HepG2 (cell line): Measurements from ENCODE around the gene TPSB2. TPM values are rescaled to one million over a fixed set of nuclear protein-coding genes. Genes with fewer than 3 reads are reported as not detected.
"Not testable (repeated sequence)": the region's sequence is repeated elsewhere in the genome, so short reads cannot be mapped to it uniquely, and the experiment has no call there.

Experiments
- ATAC-seq: fragments of 200-7000 bp; cut with Tn5 transposase; 3 replicates; pipeline ENCODE4 v1.9.1; 2020; ENCODE audit warnings: mild to moderate bottlenecking, moderate library complexity
- BruUV-seq: library from RNA; stranded (reverse); fragments of 400-500 nt; replicated peaks from 2 replicates; lab custom pipeline; 2021; lab: Mats Ljungman, UMichigan
- CTCF ChIA-PET: fragments of 300-600 bp; formaldehyde crosslinking; extraction: SDS; loops from one replicate; lab custom pipeline; 2021; ENCODE audit warnings: low total read pairs, inconsistent platforms, low intra/inter-chr PET ratio; lab: Yijun Ruan, JAX
- POLR2A ChIA-PET: fragments of 350-600 bp; sonication (Branson Sonifier 250); formaldehyde crosslinking; loops from one replicate; lab custom pipeline; 2020; ENCODE audit warnings: antibody characterized with exemption, inconsistent platforms; lab: Yijun Ruan, JAX
- DNase-seq: peaks from one replicate; pipeline ENCODE4 v3.0.0-alpha.2; 2015; ENCODE audit warnings: low spot score
- FAIRE-seq: peaks from 3 replicates; lab custom pipeline; 2011; peaks lifted over from hg19 to GRCh38; lab: Jason Lieb, UNC
- H2AFZ ChIP-seq: one replicate; pipeline ENCODE4 v1.6.1; 2011; ENCODE audit warnings: low read length, inconsistent platforms
- H3K27ac ChIP-seq: fragments of 300-600 bp; 3 replicates; pipeline ENCODE4 v1.8.0; 2011; ENCODE audit warnings: mixed run types, mild to moderate bottlenecking, mixed read lengths, low read length, inconsistent platforms; ENCODE audit not compliant: insufficient read depth; ENCODE audit errors: extremely low read length
- H3K27me3 ChIP-seq, 2 experiments: fragments of 200-600 bp in 1 of 2; 2 replicates in 1 of 2; 3 replicates in 1 of 2; pipeline versions ENCODE4 v1.6.0 to v1.8.0; 2011; ENCODE audit warnings: low read length in 2 of 2, mild to moderate bottlenecking in 2 of 2, moderate library complexity in 2 of 2, inconsistent platforms in 1 of 2; ENCODE audit not compliant: insufficient read depth in 2 of 2, control insufficient read depth in 1 of 2
- H3K36me3 ChIP-seq, 2 experiments: fragments of 200-600 bp in 1 of 2; replicated peaks in 1 of 2; 2 replicates in 1 of 2; 3 replicates in 1 of 2; pipeline versions ENCODE4 v1.5.1 to v1.8.0; 2011; ENCODE audit warnings: low read length in 2 of 2, inconsistent platforms in 1 of 2; ENCODE audit not compliant: insufficient read depth in 2 of 2, control insufficient read depth in 1 of 2
- H3K4me1 ChIP-seq: 2 replicates; pipeline ENCODE4 v1.5.1; 2012; ENCODE audit warnings: low read length, inconsistent platforms; ENCODE audit not compliant: insufficient read depth
- H3K4me2 ChIP-seq: 2 replicates; pipeline ENCODE4 v1.6.0; 2011; ENCODE audit warnings: low read depth, low read length, inconsistent platforms
- H3K4me3 ChIP-seq, 3 experiments: fragments of 200-600 bp in 1 of 3; sonication (generic), shearing (Covaris generic) in 1 of 3; replicated peaks in 1 of 3; 2 replicates each; pipeline ENCODE4 v1.5.1; 2011 to 2016; ENCODE audit warnings: low read length in 3 of 3, inconsistent platforms in 2 of 3, low read depth in 2 of 3, mild to moderate bottlenecking in 2 of 3, control low read depth in 1 of 3, mixed read lengths in 1 of 3; ENCODE audit not compliant: insufficient read depth in 1 of 3
- H3K79me2 ChIP-seq: one replicate; pipeline ENCODE4 v1.6.1; 2011; ENCODE audit warnings: low read length, inconsistent platforms; ENCODE audit not compliant: insufficient read depth
- H3K9ac ChIP-seq: 2 replicates; pipeline ENCODE4 v1.6.0; 2011; ENCODE audit warnings: mild to moderate bottlenecking, low read depth, low read length, inconsistent platforms; ENCODE audit not compliant: insufficient read depth
- H3K9me3 ChIP-seq: 2 replicates; pipeline ENCODE4 v1.5.1; 2012; ENCODE audit warnings: mild to moderate bottlenecking, low read length
- H4K20me1 ChIP-seq: 2 replicates; pipeline ENCODE4 v1.6.0; 2011; ENCODE audit warnings: inconsistent platforms, mild to moderate bottlenecking, low read length, moderate library complexity; ENCODE audit not compliant: insufficient read depth
- WGBS: methylation state at CpG from one replicate; pipeline ENCODE4 v1.1.6; 2017; ENCODE audit warnings: low lambda C conversion rate; 5-methylcytosine and 5-hydroxymethylcytosine counted together
- in situ Hi-C: cut with HindIII; loops from 2 replicates; pipeline ENCODE4 v1.10.0; 2017; ENCODE audit warnings: low pct_unique_long_range_greater_than_20kb; ENCODE audit not compliant: extremely low pct_ligation_motif_present
- intact Hi-C: fragments of 100-400 bp; cut with micrococcal nuclease; formaldehyde crosslinking; loops from one replicate; pipeline ENCODE4 v1.10.0; 2022; ENCODE audit not compliant: unreplicated experiment
- polyA plus RNA-seq, 8 experiments: library from polyadenylated mRNA; depleted of rRNA in 3 of 8; stranded (reverse) in 7 of 8; unstranded in 1 of 8; fragments of >200 nt; fragmentation: Illumina TruSeq in 4 of 8; extraction: Trizol in 4 of 8; gene quantifications; 2 replicates each; pipeline versions ENCODE4 v1.2.1 to v1.2.3, GENCODE V29; 2011 to 2016; ENCODE audit warnings: low read depth in 4 of 8, missing spikeins in 1 of 8, mixed read lengths in 1 of 8; ENCODE audit not compliant: insufficient read depth in 1 of 8
- total RNA-seq, 5 experiments: library from RNA; depleted of rRNA; stranded (reverse); fragments of >200 nt; fragmentation: Illumina TruSeq; extraction: Trizol; gene quantifications; 2 replicates each; pipeline ENCODE4 v1.2.3, GENCODE V29; 2016; ENCODE audit warnings: low read depth in 1 of 5

Gene TPSB2
- total and polyA plus RNA-seq, 2 of the 13 experiments (the other 11 are each of a cell fraction or from before 2014, with no cell fraction given): not detected

GRCh38 chr16:1228227-1228626 is 1.8 kb downstream of the TPSB2 start:
- Histone ChIP-seq H3K27me3 (peaks cover 10 to 25% of the 10 kb centered on the region in 2 experiments; a peak in 4 of 5 replicates), H3K4me1 (peaks cover 10% of the 10 kb centered on the region)
- H3K9me3 ChIP-seq, ATAC-seq, intact Hi-C loops, H3K4me3 ChIP-seq, POLR2A ChIA-PET, H3K79me2 ChIP-seq, H2AFZ ChIP-seq, FAIRE-seq, H3K27ac ChIP-seq, H3K36me3 ChIP-seq, H3K4me2 ChIP-seq, H4K20me1 ChIP-seq, H3K9ac ChIP-seq, CTCF ChIA-PET, BruUV-seq, DNase-seq, in situ Hi-C loops: not testable (repeated sequence)
- WGBS: 32% methylated on average over 5 of the region's 7 CpGs

GRCh38 chr16:1226692-1227091 is 3.3 kb downstream of the TPSB2 start:
- H3K9ac ChIP-seq, H3K4me2 ChIP-seq, FAIRE-seq, H3K27ac ChIP-seq, H3K4me3 ChIP-seq, in situ Hi-C loops, H4K20me1 ChIP-seq, intact Hi-C loops, H3K9me3 ChIP-seq, DNase-seq, BruUV-seq, H3K36me3 ChIP-seq, ATAC-seq, H3K79me2 ChIP-seq, H2AFZ ChIP-seq, POLR2A ChIA-PET, CTCF ChIA-PET: not testable (repeated sequence)
- Histone ChIP-seq H3K27me3 (peaks cover 10 to 41% of the 10 kb centered on the region in 2 experiments; a peak in 4 of 5 replicates), H3K4me1 (peaks cover 10% of the 10 kb centered on the region)
- no CpG with 5 or more reads among the region's 14 CpGs for WGBS
